GM21381 (cell line): Measurements from ENCODE around the gene CCDC80.
A peak's percentile ranks its signal among the peaks of the same experiment; 100 is the strongest.

Source experiments
- ATAC-seq: cut with Tn5 transposase; IDR thresholded peaks from one replicate; pipeline ENCODE4 v1.9.1; 2021; ENCODE audit warnings: mild to moderate bottlenecking, moderate library complexity; ENCODE audit not compliant: unreplicated experiment

The CCDC80 gene

GRCh38 chr3:112656043-112656442 lies 15.1 kb upstream of the CCDC80 start:
- ATAC-seq, result no peak

GRCh38 chr3:112654979-112655378 lies 14.0 kb upstream of the CCDC80 start:
- no peak for ATAC-seq

GRCh38 chr3:112654492-112654891 lies 13.5 kb upstream of the CCDC80 start:
- ATAC-seq, result no peak

DNA sequence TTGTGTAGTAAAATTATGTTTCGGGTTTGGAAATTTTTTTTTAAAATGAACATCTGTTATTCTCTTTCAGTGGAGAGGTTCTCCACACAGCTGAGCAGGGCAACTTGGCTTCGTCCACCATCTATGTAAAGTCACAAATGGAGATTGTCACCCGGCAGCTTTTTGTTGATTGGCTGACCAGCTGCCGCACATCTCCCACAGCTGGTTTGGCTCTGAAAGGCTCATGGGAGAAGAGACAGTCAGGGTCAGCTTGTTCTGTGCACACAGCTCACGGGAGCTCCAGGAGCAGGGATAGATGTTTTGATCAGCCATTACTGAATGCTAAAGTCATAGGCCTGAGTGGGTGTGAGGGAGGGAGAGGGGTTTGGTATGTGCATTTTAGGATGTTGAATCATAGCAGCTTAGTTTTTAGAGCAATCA lies 12.9 kb upstream of the CCDC80 start:
- ATAC-seq, result no peak

- no peak for ATAC-seq
These were observed 12.4 kb upstream of the CCDC80 start for GRCh38 chr3:112653209-112653871.

GRCh38 chr3:112651516-112651915 lies 10.6 kb upstream of the CCDC80 start:
- no peak for ATAC-seq

DNA sequence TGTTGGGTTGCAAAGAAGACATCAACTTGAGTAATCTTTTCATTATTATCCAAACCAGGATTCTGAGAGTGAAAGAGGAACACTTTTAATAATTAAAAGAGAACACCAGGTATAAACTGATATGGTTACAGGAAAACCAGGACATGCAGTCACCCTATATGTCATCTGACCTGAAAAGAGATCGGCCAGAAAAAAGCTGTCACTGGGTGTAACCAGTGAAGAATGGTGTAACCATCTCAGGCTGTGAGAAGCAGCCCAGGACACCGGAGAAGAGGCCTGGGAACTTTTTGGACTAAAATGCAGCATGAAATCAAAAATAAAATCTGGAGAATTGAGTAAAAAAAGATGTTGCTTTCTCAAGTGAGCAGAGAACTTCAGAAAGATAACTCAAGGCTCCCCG lies 10.1 kb upstream of the CCDC80 start:
- no peak for ATAC-seq

DNA sequence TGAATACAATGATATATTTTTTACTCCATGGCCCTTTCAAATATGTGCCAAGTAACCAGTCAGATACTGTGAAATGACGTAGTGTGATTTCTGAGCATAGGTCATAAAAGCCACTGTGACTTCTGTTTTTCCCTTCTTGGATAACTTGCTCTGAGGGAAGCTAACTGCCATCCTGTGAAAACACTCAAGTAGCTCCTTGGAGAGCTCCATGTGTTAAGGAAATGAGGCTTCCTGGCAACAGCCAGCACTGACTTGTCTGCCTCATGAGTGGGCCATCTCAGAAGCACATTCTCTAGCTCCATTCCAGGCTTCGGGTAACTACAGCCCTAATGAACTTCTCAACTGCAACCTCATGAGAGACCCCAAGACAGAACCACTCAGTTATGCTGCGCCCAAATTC lies 9.5 kb upstream of the CCDC80 start:
- ATAC-seq, result no peak

DNA sequence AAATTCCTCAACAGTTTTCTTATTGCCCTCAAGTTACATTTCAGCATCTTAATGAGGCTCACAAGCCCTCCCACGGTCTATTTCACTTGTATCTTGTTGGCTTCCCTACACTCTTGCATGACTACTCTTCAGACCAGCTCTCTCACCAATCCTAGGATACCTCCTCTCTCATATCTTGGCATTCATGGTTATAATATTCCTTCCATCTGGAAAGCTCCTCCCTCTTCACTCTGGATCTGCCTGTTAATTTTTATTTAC lies 8.5 kb upstream of the CCDC80 start:
- ATAC-seq, result no peak

DNA sequence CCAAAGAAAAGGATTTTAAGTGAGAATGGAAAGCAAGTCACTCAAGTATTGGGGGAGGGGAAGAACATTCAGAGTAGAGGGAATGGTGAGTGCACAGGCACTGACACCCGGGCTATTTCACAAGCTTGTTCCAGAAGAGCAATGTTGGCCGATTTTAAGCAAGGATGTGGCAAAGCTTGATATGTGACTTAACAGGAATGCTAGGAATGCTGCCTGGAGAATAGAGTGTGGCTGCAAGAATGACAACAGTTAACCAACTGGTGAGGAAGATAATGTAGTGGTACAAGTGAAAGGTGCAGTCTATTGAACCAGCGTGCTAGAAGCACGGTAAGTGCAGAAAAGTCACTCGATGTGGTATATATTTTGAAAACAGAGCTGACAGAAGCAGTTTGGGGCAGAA lies 6.2 kb upstream of the CCDC80 start:
- no peak for ATAC-seq

GRCh38 chr3:112646623-112647022 lies 5.7 kb upstream of the CCDC80 start:
- no peak for ATAC-seq

DNA sequence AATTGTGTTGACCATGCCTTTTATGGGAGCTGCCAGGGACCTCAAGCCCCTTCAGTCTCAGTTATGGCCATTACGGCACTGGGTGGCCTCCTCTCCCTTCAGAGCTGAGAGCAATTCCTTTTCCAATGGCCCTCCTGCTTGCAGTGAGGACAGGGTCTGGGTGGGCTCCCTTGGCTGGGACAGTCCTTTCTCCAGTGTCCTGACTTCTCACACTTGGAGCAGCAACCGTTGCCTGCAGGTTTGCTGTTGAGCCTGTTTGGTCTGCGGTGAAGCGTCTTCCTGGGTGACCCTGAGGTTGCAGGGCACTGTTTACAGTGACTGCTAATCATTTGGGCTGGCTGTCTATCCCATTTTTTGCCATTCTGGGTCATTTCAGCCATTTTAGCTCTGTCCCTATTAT lies 3.5 kb upstream of the CCDC80 start:
- ATAC-seq, result no peak

- ATAC-seq, result no peak
These were observed 2.8 kb upstream of the CCDC80 start for GRCh38 chr3:112643621-112644240.

DNA sequence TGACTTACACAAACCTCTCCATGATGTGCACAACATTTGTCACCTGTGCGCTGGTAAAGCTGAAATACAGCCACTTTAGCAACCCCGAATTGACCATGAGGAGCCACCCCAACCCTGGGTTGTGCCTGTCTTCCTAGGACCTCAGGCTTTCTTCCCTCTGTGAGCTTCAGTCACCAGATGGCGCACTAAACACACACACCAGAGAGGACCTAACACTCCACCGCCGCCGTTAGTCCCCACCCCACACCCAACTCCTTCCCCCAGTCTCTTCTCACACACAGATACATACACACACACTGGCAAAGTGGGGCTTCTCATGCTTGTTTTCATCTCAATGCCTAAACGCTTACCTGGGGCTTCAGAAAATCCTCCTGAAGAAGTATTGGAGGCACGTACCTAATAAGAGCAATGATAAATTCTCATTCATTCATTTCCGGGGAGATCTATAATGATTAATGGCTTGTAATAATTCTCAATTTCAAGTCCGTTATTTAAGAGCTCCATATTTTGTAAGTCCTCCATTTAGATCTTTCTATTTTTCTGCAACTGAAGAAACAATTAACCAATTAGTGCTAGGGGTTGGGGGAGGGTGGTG lies 2.1 kb upstream of the CCDC80 start:
- peak; percentile 81 for ATAC-seq

DNA sequence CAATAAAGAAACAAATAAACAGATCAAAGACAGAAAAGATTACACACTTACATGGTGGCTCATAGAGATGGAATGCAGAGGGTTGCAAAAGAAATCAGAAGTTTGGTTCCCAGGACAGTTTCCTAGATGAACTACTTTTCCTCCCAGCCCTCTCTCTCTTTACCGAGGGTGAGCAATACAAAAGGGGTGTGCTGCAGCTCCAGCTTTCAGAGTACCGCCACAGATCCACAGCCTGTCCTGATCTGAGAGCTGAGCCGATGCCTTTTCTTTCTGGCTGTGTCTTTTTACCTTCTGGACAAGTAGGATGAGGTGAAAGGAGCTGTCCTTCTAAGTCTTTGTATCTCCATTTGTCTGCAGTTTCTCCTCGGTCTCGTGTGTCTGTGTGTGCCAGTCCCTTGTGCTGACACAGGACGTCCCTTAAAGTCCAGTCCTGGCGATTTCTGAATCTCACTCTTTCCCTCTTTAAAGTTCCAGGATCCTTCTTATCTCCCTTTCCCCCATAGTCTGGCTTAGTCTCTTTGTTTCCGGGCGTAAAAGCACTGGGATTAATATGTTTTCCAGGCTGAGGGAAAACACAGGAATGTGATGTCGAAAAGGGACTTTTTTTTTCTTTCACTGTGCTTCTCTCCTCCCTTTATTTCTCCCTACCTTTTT lies 540 bp downstream of the CCDC80 start:
- ATAC-seq, result no peak

DNA sequence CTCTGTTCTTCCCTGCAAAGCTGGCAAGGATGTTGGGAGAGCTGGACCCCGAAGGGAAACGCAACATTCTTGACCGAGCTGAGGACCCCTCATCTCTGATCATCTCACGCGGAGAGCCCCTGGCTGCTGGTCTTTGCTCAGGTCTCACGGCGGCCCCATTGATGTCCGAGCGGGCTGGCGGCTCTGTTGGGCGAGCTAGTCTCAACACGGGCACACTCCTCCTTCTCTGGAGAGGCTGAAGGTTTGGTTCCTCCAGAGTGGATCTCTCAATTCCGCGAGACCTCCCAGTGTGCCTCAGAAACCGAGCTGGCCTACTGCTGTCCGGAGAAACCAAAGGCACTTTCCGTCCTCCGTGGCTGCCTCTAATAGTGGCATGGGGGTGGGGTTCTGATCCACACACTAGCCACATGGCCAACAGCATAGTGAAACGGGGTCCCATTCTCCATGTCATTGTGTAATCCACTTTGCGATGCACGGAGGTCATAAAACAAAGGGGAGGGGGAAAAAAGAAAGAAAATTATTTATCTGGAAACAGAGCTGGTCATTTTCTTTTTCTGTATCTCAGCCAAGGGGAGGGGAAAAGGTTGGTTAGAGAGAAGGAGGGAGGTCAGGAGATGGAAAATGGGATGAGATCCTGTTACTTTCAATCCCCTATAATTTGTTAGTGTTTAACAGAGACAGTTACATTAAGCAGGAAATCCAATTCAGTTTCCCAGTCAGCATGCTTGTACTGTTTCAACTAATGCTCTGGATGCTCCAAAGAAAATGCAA lies 1.3 kb downstream of the CCDC80 start:
- no peak for ATAC-seq

GRCh38 chr3:112638327-112639020 lies 2.5 kb downstream of the CCDC80 start:
- no peak for ATAC-seq

DNA sequence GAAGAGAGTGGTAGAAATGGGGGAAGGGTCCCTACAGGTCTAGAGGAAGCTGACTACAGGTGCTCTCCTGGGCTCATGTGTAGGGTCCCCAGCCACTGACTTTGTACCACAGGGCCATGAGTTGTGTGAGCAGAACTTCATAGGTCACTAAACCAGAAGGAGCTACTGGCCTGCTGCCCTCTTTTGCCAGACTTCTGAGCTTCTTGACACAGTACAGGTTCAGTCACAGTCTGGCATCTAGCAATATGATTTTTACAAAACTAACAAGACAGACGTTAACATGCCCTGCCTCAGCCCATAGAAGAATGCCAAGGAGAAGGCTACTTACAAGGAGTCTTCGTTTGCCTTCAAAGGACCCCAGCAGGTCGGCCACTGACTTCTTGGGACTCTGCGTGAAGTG lies 3.2 kb downstream of the CCDC80 start:
- ATAC-seq, result no peak

DNA sequence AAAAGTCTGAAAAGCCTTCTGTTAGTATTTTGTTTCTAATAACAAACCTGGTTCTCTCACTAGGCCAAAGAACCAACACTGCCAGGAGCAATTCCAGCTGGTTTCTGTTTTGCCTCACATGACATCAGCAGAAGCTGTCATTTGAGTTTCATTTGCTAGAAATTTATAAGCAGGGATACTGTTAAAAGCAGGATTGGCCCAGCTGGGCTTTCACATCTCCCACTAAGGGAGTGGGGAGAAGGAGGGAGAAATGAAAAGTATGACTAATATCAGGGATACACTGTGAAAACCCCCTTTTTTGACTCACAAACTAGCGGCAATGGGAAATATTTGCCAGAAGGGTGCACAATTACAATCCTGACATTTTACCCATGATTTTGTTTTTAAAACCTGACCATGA lies 5.3 kb downstream of the CCDC80 start:
- ATAC-seq, result no peak

GRCh38 chr3:112634786-112635541 lies 6.0 kb downstream of the CCDC80 start:
- ATAC-seq, result no peak
